ENCODE results near the gene NKTR.

GRCh38 chr3:42662037-42662812, 61.7 kb downstream of the NKTR start:
- TF ChIP-seq EZH2 (IDR thresholded peaks at IDR 0.05; ENCODE audit: insufficient read depth, poor library complexity, severe bottlenecking): no peak
- TF ChIP-seq EZH2phosphoT487 (IDR thresholded peaks at IDR 0.05; ENCODE audit: insufficient read depth, low read depth): no peak

Measured in GM23248 (cell line).